Left kidney (tissue), 2 donors: ENCODE results near the gene IVNS1ABP. TPM values are rescaled to one million over a fixed set of nuclear protein-coding genes. Genes with fewer than 3 reads are reported as not detected.
"Not testable (repeated sequence)": the region's sequence is repeated elsewhere in the genome, so short reads cannot be mapped to it uniquely, and the experiment has no call there.

Experiments used
- DNase-seq: peaks from one replicate; pipeline ENCODE4 v3.0.0-alpha.2; 2013
- polyA plus RNA-seq: library from polyadenylated mRNA; unstranded; fragments of 120-200 nt; gene quantifications from one replicate; pipeline ENCODE4 v1.2.1, GENCODE V29; 2013; ENCODE audit not compliant: insufficient read length

The IVNS1ABP gene
- polyA plus RNA-seq, 1 donor: 334 TPM

DNA sequence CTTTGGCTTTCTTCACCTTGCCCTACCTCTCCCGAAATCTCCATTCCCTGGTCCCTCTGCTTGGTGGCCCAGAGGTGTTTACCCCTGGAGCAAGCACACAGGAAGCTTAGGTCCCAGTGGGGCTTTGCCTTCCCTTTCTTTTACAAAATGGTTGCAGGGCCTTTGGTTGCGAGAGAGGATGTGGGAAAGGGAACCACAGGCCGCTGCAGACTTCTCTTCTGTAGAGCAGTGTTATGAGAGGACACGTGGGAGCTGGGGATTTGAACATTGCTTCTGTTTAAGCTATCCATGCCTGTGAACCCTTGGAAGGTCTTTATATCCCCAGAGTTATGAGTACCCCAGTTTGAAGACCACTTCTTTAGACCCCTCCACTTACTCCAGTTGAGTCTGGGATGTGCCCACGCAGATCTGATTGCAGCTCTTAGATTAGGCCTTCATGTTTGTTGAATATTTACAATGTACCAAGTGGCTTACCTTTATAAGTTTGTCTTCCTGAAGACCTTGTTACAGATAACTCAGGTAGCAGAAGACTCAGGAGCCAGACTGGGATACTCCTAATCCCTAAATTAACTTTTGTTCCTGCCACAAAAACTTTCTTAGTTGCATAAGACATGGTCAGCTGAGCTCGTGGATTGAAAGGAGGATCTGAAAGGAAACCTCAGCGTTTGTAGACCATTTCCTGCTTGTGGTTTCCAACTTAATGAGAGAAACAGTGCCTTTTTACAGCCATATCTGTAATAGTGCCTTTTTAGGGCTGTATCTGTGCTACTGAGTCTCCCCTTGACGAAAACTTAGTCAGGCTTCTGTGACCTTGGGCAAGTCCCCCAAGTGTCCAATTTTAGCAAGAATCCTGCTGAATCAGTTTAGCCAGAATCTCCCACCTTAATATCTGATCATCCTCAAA lies 21.9 kb upstream of the IVNS1ABP start:
- no peak for DNase-seq

DNA sequence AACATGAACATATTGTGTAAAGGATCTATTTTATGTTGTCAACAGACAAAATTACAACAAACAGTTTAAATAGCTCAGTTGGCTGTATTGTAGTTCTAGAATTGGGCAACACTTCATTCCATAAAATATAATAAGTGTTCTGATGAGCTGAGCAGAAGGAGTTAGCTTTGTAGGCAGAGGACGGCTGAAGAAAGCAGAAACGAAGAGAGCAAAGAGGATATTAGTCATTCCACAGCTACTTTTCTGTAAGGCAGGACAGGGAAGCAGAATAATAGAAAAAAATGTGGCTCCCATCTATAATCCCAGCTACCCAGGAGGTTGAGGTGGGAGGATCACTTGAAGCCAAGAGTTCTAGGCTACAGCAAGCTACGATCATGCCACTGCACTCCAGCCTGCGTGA lies 20.2 kb upstream of the IVNS1ABP start:
- no peak for DNase-seq

- DNase-seq: no peak
Observed at GRCh38 chr1:185334182-185334581, 17.1 kb upstream of the IVNS1ABP start.

DNA sequence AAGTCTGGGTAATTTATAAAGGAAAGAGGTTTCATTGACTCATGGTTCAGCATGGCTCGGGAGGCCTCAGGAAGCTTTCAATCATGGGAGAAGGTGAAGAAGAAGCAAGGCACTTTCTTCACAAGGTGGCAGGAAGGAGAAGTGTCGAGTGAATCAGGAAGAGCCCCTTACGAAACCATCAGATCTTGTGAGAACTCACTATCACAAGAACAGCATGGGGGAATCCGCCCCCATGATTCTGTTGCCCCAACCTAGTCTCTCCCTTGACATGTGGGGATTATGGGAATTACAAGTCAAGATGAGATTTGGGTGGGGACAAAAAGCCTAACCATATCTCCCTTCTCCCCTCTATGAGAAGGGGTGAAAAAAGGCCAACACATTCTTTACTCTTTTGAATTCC lies 11.2 kb upstream of the IVNS1ABP start:
- DNase-seq: no peak

GRCh38 chr1:185325413-185325812 lies 8.4 kb upstream of the IVNS1ABP start:
- no peak for DNase-seq

- DNase-seq: no peak
Observed at GRCh38 chr1:185324118-185324517, 7.1 kb upstream of the IVNS1ABP start.

GRCh38 chr1:185322636-185323035 lies 5.6 kb upstream of the IVNS1ABP start:
- no peak for DNase-seq

DNA sequence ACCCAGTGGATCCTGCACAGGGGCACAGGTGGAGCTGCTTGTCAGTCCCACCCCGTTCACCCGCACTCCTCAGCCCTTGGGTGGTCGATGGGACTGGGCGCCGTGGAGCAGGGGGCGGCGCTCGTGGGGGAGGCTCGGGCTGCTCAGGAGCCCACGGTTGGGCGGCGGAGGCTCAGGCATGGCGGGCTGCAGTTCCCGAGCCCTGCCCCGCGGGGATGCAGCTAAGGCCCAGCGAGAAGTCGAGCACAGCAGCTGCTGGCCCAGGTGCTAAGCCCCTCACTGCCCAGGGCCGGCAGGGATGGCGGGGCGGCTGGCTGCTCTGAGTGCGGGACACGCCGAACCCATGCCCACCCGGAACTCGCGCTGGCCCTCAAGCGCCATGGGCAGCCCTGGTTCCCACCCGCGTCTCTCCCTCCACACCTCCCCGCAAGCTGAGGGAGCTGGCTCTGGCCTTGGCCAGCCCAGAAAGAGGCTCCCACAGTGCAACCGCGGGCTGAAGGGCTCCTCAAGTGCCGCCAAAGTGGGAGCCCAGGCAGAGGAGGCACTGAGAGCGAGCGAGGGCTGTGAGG lies 4.7 kb upstream of the IVNS1ABP start:
- not testable (repeated sequence) for DNase-seq

GRCh38 chr1:185321104-185321503 lies 4.1 kb upstream of the IVNS1ABP start:
- DNase-seq: not testable (repeated sequence)

DNA sequence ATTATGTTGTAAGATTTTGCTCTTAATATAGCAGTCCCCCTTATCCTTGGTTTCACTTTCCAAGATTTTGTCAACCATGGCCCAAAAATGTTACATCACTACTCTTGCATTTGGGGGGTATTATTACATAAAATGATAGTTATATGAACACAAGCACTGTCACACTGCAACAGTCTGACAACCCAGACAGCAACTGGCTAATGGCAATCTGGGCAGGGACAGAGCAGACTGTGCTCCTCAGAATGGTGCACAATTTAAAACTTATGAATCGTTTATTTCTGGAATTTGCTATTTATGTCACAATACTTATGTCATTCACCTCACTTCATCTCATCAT lies 2.1 kb upstream of the IVNS1ABP start:
- no peak for DNase-seq

GRCh38 chr1:185318431-185319138 lies 1.5 kb upstream of the IVNS1ABP start:
- no peak for DNase-seq

- DNase-seq: peak; percentile 45
Observed at GRCh38 chr1:185317886-185318310, 855 bp upstream of the IVNS1ABP start.

DNA sequence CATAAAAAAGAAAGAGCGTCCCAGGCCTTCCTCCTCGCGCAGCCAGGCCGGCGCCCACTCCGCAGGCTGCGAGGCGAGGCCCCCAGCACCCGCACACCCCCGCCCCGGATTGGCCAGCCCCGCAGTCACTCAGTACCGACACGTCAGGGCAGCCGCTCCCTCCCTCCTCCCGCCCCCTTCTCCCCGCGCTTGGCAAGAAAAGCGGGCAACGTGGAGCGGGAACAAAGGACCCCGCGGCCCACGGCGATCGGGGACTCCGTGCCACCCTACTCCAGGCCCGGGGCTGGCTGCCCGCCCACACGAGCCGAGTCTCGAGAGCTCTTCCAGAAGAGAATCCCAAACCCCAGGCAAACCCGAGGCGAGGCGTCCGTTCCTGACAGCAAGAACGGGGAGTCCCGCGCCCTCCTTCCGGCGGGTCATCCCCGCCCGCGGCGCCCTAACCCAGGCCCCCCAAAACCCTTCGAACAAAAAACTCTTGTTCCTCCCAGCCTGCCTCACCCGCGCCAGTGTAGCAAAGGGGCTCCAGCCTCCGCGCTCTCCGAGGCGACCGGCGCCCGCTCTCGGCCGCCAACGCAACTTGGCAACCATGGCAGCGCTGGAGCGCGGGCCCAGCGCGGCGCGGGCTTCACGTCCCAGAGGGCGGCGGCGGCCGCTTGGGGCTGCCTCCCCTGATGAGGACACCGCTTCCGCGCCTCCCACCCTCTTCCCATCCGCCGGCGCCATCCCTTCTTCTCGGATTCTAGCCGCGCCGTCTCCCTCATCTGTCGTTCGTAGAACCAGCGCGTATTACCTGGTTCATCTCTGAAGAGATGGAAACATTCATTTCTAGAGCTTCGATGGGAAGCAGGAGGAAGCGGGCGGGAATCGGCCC lies 645 bp downstream of the IVNS1ABP start:
- peak; percentile 92 for DNase-seq

GRCh38 chr1:185315445-185316071 lies 1.5 kb downstream of the IVNS1ABP start:
- DNase-seq: no peak

DNA sequence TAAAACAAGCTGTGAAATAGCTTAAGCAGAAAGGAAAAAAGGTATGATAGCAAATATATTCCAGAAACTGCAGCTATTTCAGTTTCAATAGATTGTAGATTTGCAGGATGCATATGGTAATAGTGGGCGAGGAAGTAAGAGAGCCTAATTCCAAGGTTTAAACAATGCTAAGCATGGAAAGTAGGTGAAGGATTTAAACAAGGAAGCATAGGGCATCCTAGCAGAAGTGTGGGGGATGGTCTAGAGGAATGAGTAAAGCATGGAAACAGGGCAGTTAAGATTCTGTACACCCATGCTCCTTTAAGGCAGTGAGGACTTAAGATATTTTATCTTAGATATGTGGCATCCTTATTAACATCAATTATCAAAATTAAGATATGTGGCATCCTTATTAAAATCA lies 2.6 kb downstream of the IVNS1ABP start:
- no peak for DNase-seq

DNA sequence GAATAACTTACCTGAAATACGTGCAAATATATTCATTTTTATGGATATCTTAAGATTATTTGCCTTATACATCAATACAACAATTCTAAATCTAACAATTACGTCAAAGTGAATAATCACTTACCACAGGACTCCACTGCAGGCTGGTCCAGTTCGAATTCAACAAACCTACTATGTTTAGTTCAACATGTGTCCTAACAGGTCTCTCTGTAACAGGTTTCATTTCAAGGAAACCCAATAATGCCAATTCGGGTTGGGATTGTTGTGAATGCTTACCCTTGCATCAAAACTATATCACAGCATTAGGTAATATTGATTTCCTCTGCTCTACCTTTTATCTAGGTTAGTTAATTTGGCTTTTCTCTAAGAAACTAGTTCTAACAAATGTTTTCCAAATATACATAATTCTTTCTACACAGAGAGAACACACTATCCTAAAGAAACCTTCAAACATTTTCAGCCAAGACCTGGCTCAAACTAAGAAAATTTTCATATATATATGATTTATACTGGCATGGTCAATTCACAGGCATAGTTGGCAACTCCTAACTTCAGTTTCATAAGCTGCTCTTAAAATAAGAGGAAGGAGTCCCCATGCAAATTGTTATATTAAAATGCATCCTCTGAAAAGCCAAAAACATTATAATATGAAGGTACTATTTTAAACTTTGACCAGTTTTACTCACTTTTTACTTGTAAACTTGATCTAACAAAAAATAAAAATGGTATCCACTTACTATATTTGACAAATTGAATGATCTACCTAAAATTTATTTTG lies 4.5 kb downstream of the IVNS1ABP start:
- no peak for DNase-seq

DNA sequence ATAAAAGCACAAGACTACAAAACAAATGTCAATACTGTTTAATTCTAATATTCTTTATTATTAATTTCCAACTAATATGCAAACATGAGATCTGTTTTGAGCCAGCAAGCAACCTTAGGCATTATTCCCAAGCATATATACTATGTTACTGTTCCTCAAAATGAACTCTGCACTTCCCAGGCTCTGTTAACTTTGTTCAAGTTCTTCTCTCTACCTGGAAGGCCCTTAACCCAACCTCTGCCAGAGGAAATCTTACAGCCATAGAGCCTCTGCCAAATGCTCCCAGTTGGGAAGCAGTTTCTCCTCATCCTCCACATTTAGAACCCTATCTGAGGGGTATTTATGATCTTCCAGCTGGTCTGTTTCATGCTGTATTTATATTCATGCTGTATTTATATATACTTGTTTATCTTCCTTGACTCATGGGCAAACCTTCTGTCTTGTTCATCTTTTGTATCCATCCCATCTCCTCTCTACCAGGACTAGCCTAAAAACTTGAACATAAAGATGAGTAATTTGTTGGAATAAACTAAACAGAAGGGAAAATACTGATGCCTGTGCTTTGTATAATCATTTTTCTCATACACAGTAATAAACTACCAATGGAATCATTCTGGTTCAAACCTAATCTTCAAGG lies 5.3 kb downstream of the IVNS1ABP start:
- DNase-seq: no peak

GRCh38 chr1:185309566-185309965 lies 7.5 kb downstream of the IVNS1ABP start:
- DNase-seq: no peak

- no peak for DNase-seq
Observed at GRCh38 chr1:185308126-185308525, 8.9 kb downstream of the IVNS1ABP start.

DNA sequence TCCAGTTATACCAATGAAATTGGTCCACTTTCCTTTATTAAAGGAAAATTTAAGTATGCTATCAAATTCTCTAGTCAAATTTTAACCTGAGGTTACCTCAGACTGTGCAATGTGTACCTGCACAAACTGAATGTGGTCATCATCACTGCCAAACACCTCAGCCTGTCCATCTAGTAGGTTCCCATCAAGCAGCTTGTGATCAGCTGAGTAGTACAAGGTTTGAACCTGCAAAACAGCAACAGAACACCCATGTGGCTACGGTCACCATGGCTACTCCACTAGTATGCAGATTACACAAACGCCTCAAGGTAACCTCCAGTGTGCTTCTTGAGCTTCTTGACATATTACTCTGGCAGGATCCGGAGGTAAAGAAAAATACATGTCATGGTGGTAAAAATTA lies 11.6 kb downstream of the IVNS1ABP start:
- no peak for DNase-seq
